Transverse colon (tissue), 4 donors: Measurements from ENCODE around the gene C3orf52.

ENCODE experiments used
- CTCF ChIP-seq, 5 experiments: fragments of 200-600 bp in 3 of 5; fragments of 450-650 bp in 2 of 5; sonication (generic) in 3 of 5; IDR thresholded peaks; 1 replicate in 2 of 5; 2 replicates in 3 of 5; pipeline ENCODE4 v1.5.1; 2016 to 2017; ENCODE audit warnings: antibody characterized with exemption in 5 of 5, inconsistent platforms in 3 of 5, mild to moderate bottlenecking in 2 of 5, moderate library complexity in 1 of 5
- POLR2A ChIP-seq: fragments of 450-650 bp; IDR thresholded peaks from one replicate; pipeline ENCODE4 v1.6.1; 2016; ENCODE audit warnings: antibody characterized with exemption, mild to moderate bottlenecking, moderate library complexity
- POLR2AphosphoS5 ChIP-seq, 3 donors: sonication (generic); formaldehyde crosslinking; IDR thresholded peaks; one replicate each; pipeline ENCODE4 v1.6.1; 2016; ENCODE audit warnings: antibody characterized with exemption in 3 of 3

GRCh38 chr3:112048911-112049310 is 37.3 kb upstream of the C3orf52 start:
- TF ChIP-seq CTCF (IDR thresholded peaks at IDR 0.05) = no peak
- TF ChIP-seq POLR2A = no peak
- no peak for TF ChIP-seq POLR2AphosphoS5 (IDR thresholded peaks at IDR 0.05)
